ENCODE results near the gene LIMS1. TPM values are rescaled to one million over a fixed set of nuclear protein-coding genes. Genes with fewer than 3 reads are reported as not detected.

Gene LIMS1
- total RNA-seq, 1 experiment from 2014 or later, result 56.2 TPM

DNA sequence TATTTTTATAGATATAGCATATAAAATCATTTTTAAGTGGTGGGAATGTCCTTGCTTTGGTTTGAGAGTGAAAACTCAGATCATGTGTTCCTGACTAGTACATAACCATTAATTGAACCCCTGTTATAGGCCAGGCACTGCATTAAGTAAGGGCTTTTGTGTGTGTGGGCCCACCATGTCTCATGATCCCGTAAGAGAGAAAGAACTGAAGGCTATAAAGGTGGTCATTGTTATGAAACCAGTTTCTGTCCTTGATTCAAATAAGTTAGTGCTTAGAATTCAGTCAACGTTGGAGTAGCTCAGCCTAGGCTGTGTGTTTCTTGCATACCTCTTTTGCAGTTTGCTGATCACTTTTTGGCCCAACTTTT, 91.5 kb downstream of the LIMS1 start:
- POLR2A ChIA-PET, result no interaction called here
- intact Hi-C loops (cut with micrococcal nuclease), result no loop called here
- H3K27me3 ChIP-seq (ENCODE audit: insufficient read depth, low read length), result no peaks in the 10 kb centered on the region

DNA sequence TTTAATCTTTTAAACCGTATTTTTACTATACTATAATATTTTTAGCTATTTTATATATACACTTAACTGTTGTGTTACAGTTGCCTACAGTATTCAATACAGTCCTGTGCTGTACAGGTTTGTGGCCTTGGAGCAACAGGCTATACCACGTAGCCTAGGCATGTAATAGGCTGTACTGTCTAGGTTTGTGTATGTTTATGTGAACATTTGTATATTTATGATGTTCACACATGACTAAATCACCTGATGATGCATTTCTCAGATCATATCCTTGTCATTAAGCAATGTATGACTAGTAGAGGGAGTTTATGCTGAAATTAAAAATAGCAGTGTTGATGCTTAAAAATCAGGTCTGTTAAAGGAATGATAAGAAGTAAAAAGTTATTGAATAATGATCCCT, 92.7 kb downstream of the LIMS1 start:
- peaks cover 60% of the 10 kb centered on the region for H3K79me2 ChIP-seq (ENCODE audit: insufficient read depth, low read length)
- ChIA-PET CTCF (no interaction called here), RAD21 (ENCODE audit: low non-redundant PET in 1 of 2, low total read pairs in 2 of 2, uncharacterized antibody in 2 of 2, unreplicated experiment in 2 of 2) (no interaction called here), POLR2A (no interaction called here)
- DNase-seq (ENCODE audit: low read depth, low spot score), result no peak
- no peak overlapping the region for H3K4me3 ChIP-seq (replicated peaks in 1 of 2; ENCODE audit: low read depth in 1 of 2, low read length in 2 of 2)
- peaks cover 0 to 2% of the 10 kb centered on the region in 2 experiments; a peak in 2 of 4 replicates for H3K4me1 ChIP-seq (ENCODE audit: control insufficient read depth in 1 of 2, insufficient read depth in 2 of 2, low read length in 2 of 2)
- no peak for ATAC-seq
- no peak overlapping the region for H3K4me2 ChIP-seq (ENCODE audit: low read length)
- H3K27me3 ChIP-seq (ENCODE audit: insufficient read depth, low read length), result no peaks in the 10 kb centered on the region
- 0 out of 2 replicates have a peak, but pooled peaks cover 6% of the 10 kb centered on the region for H4K20me1 ChIP-seq (ENCODE audit: insufficient read depth)
- H3K36me3 ChIP-seq (ENCODE audit: control insufficient read depth in 1 of 2, insufficient read depth in 2 of 2, low read length in 2 of 2), result no peaks in the 10 kb centered on the region
- H3K9ac ChIP-seq (ENCODE audit: low read length), result no peak overlapping the region
- no peaks in the 10 kb centered on the region for H3K9me3 ChIP-seq (ENCODE audit: control insufficient read depth in 1 of 2, insufficient read depth in 1 of 2, low read depth in 1 of 2, low read length in 2 of 2)
- no peaks in the 10 kb centered on the region for H3K9me2 ChIP-seq (ENCODE audit: insufficient read depth)
- H2AFZ ChIP-seq (ENCODE audit: low read depth, low read length, poor library complexity, severe bottlenecking), result no peak overlapping the region
- BruUV-seq (replicated peaks), result no TSS peak
- intact Hi-C loops (cut with micrococcal nuclease), result no loop called here
- no peak overlapping the region for H3K27ac ChIP-seq (ENCODE audit: low read depth, low read length)
- TF ChIP-seq RAD21 (IDR thresholded peaks at IDR 0.05; ENCODE audit: low read depth) (no peak), EZH2 (IDR thresholded peaks at IDR 0.05) (no peak), EZH2phosphoT487 (IDR thresholded peaks at IDR 0.05; ENCODE audit: borderline replicate concordance) (no peak), ZNF274 (IDR thresholded peaks at IDR 0.05; ENCODE audit: low read depth, low read length) (no peak), JUND (IDR thresholded peaks at IDR 0.05) (no peak), CBX3 (IDR thresholded peaks at IDR 0.05; ENCODE audit: low read depth) (no peak), FOSL1 (IDR thresholded peaks at IDR 0.05; ENCODE audit: low read depth) (no peak), YY1 (IDR thresholded peaks at IDR 0.05; ENCODE audit: extremely low read depth, insufficient replicate concordance, low read depth, low read length) (no peak), POLR2A (IDR thresholded peaks at IDR 0.05; ENCODE audit: borderline replicate concordance, extremely low read depth, insufficient read depth, insufficient read length) (no peak), CEBPB (IDR thresholded peaks at IDR 0.05; ENCODE audit: low read depth) (no peak), TCF7L2 (IDR thresholded peaks at IDR 0.05; ENCODE audit: borderline replicate concordance, extremely low read depth, insufficient read depth, insufficient read length) (no peak), SIN3A (IDR thresholded peaks at IDR 0.05; ENCODE audit: low read depth) (no peak), SP1 (IDR thresholded peaks at IDR 0.05; ENCODE audit: low read depth) (no peak)
- TF ChIP-seq, protein P1, sequence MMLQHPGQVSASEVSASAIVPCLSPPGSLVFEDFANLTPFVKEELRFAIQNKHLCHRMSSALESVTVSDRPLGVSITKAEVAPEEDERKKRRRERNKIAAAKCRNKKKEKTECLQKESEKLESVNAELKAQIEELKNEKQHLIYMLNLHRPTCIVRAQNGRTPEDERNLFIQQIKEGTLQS (IDR thresholded peaks at IDR 0.05), result no peak
- TF ChIP-seq, protein P2, sequence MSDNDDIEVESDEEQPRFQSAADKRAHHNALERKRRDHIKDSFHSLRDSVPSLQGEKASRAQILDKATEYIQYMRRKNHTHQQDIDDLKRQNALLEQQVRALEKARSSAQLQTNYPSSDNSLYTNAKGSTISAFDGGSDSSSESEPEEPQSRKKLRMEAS (IDR thresholded peaks at IDR 0.05), result no peak
- TF ChIP-seq, protein P3, sequence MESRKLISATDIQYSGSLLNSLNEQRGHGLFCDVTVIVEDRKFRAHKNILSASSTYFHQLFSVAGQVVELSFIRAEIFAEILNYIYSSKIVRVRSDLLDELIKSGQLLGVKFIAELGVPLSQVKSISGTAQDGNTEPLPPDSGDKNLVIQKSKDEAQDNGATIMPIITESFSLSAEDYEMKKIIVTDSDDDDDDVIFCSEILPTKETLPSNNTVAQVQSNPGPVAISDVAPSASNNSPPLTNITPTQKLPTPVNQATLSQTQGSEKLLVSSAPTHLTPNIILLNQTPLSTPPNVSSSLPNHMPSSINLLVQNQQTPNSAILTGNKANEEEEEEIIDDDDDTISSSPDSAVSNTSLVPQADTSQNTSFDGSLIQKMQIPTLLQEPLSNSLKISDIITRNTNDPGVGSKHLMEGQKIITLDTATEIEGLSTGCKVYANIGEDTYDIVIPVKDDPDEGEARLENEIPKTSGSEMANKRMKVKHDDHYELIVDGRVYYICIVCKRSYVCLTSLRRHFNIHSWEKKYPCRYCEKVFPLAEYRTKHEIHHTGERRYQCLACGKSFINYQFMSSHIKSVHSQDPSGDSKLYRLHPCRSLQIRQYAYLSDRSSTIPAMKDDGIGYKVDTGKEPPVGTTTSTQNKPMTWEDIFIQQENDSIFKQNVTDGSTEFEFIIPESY (IDR thresholded peaks at IDR 0.05; ENCODE audit: extremely low read depth, insufficient replicate concordance, low read length), result no peak

More for the DNA sequence above, 91.5 kb downstream of the LIMS1 start:
- BruUV-seq (replicated peaks), result no TSS peak
- H3K36me3 ChIP-seq (ENCODE audit: control insufficient read depth in 1 of 2, insufficient read depth in 2 of 2, low read length in 2 of 2), result no peaks in the 10 kb centered on the region
- ChIA-PET RAD21 (ENCODE audit: low non-redundant PET in 1 of 2, low total read pairs in 2 of 2, uncharacterized antibody in 2 of 2, unreplicated experiment in 2 of 2) (no interaction called here), CTCF (interaction anchor here (1.2 kb wide), 1 partner anchor 10 kb away, joined by 3 read pairs; no protein-coding TSS in a partner anchor)
- no peak overlapping the region for H3K27ac ChIP-seq (ENCODE audit: low read depth, low read length)
- ATAC-seq (no peak), DNase-seq (ENCODE audit: low read depth, low spot score) (no peak)
- H3K4me3 ChIP-seq (replicated peaks in 1 of 2; ENCODE audit: low read depth in 1 of 2, low read length in 2 of 2), result no peak overlapping the region
- H3K79me2 ChIP-seq (ENCODE audit: insufficient read depth, low read length), result peaks cover 58% of the 10 kb centered on the region
- H3K9me3 ChIP-seq (ENCODE audit: control insufficient read depth in 1 of 2, insufficient read depth in 1 of 2, low read depth in 1 of 2, low read length in 2 of 2), result no peaks in the 10 kb centered on the region
- peaks cover 3 to 14% of the 10 kb centered on the region in 2 experiments for H3K4me1 ChIP-seq (ENCODE audit: control insufficient read depth in 1 of 2, insufficient read depth in 2 of 2, low read length in 2 of 2)
- H3K4me2 ChIP-seq (ENCODE audit: low read length), result no peak overlapping the region
- no peak overlapping the region for H2AFZ ChIP-seq (ENCODE audit: low read depth, low read length, poor library complexity, severe bottlenecking)
- TF ChIP-seq SIN3A (IDR thresholded peaks at IDR 0.05; ENCODE audit: low read depth), result no peak
- no peaks in the 10 kb centered on the region for H3K9me2 ChIP-seq (ENCODE audit: insufficient read depth)
- H4K20me1 ChIP-seq (ENCODE audit: insufficient read depth), result 0 out of 2 replicates have a peak, but pooled peaks cover 6% of the 10 kb centered on the region
- H3K9ac ChIP-seq (ENCODE audit: low read length), result no peak overlapping the region
